Measurements from ENCODE around the gene GPC5.

Gene GPC5

GRCh38 chr13:92054389-92054788 lies 656.0 kb downstream of the GPC5 start:
- DNase-seq: no peak

DNA sequence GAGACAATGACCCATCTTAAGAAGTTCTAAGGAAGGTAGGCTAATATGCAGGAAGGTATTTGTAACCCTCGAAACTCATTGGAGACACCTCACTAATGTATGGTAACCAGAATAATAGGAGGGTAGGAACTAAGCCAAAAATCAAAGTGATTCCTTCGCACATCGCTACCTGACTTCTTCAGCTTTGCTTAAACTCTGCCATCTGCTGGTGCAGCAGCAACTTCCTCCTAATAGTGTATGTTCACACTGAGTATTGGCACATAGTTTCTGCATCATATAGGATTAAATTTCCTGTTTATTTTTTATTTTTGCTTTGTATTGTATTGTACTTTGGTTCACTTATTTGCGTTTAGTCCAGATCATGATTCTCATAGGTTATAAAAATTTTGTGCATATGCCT lies 676.2 kb downstream of the GPC5 start:
- DNase-seq: peak in 1 of 2 experiments; percentile 6

DNA sequence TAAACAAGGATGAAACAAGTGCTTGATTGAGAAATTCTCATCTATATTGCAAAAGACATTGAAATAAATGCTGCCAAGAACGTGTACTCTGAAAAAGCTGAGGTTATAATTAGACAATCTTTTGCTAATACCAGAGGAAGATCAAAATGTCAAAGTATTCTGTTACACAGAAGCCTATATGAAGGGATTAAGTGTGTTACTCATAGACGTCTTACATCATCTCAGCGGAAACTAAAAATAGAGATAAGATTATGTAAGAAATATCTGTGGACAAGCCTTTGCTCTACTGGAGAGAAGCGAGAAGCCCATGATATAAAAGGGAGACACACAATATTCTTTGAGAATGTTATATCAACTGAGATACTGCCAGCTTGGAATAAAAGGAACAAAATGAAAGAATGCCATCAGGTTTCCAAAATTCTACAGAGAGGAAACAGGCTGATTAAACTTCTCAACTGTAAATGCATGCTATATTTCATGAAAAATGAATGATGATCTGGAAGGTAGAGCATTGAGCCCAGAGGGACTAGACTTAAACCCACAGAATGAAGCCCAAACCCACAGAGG lies 699.0 kb downstream of the GPC5 start:
- no peak for DNase-seq

DNA sequence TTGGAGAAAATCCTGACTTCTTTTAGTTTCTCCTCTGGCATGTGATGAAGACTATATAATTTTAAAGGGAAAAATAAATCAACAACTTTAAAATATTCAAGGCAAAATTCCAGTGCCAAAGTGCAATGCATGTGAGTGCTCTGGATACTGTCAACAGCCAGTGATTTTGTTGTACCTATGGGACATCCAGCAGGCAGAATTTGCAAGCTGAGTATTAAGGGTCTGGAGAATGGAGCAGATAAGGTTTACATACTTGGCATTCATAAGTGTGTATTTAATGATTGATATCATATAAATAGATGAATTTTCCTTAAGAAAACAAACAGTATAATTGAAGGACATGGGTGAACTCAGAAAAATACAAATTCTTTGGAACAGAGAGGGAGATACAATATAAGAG lies 703.4 kb downstream of the GPC5 start:
- no peak for DNase-seq

DNA sequence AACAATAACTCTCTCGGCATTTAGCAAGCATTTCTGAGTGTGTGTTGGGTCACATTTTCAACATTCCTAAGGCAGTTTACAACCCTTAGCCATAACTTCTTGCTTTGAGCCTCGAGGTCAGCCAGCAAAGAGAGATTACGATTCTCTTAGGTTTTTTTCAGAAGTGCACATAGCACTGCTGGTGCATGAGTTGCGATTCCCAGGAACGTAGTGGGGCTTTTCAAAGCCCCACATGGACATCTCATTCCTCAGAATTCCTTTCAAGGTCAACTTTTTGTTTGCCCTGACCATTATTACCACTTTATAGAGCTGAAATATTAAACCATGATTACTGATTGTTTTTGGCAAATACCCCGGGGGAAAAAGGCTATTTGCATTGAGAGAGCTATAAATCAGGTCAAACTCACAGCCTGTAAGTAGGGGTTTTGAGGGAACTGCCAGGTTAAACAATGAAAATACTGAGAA lies 705.3 kb downstream of the GPC5 start:
- no peak for DNase-seq

- DNase-seq: no peak
Measured at GRCh38 chr13:92122186-92122853, 723.9 kb downstream of the GPC5 start.

DNA sequence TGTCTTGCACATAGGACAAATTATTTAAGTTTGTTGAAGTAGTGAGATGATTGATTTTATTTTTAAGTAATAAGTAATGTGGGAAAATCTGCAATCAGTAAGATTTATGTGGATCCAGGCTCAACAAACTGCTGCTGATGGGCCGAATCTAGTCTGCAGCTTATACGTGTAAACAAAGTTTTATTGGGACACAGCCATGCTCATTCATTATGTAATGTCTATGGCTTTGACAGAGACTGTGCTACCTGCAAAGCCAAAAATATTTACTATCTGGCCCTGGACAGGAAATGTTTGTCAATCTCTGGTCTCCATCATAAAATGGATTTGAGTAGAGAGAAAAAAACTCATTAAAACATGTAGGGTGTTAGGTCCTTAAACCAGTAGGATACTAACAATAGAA lies 728.0 kb downstream of the GPC5 start:
- no peak for DNase-seq

DNA sequence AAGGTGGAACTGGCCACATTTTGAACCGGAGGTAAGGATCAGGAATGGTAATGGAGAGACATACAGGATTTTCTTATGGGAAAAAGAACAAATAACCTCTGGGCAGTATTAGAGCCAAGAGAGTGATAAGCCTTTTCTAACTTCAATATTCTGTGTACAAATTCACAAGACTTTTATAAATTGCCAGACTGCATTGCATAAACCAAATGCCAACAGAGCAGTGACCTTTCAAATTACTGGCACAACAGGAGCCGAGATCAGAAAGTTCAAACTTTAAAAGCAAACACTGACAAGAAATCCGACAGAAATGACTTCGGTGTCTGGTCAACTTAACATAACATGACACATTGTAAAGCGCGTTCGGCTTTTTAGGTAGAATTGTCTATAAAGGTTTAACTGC lies 737.1 kb downstream of the GPC5 start:
- DNase-seq: no peak

GRCh38 chr13:92136449-92137155 lies 738.2 kb downstream of the GPC5 start:
- DNase-seq: no peak

DNA sequence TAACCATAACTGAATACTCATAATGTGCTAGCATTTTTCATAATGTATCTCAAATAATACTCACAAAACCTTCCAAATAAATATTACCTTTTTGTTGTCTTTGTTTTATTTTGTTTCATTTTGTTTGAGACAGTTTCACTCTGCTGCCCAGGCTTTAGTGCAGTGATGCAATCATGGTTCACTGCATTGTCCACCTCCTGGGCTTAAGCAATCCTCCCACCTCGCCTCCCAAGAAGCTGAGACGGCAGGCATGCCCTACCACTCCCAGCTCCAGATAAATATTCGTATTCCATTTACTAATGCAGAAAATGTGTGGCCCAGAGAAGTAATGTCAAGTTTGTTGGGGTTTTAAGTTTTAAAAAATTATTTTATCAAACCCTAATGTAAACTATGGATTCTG lies 739.1 kb downstream of the GPC5 start:
- DNase-seq: no peak

GRCh38 chr13:92143766-92144165 lies 745.3 kb downstream of the GPC5 start:
- no peak for DNase-seq

DNA sequence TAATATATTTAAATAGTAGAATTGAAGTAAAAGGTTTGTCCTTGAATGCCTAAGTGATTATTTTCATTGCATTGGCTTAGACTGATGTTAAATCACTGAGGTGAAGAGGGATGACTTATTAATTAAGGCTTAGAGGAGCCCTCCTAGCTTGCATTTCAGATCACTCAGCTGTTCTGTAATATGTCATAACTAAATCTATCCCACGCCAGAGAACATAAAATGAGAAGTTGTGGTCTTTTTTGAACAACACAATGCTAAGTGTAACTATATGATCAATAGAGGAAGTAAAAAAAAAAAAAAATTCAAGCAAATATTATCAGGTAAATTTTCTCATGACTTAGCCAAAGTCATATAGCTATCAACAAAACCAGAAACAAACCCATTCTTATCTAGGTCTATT lies 752.2 kb downstream of the GPC5 start:
- no peak for DNase-seq

DNA sequence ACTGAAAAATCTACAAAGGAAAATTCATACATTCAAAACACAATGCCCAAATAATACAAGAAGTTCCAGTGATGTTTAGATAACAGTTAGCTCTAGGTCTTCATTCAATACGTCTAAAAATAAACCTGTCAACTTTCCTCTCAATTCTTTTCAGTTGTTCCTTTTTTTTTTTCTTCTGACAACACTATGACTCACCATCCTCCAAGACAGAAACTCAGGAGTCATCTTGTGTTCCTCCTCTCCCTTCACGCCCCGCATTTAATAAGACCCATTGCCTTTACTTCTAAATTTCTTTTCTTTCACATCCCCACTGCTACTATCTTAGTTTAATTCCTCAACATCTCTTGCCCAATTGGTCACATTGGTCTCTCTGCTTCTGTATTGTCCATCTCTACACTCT lies 759.9 kb downstream of the GPC5 start:
- DNase-seq: peak in 1 of 2 experiments; percentile 3

DNA sequence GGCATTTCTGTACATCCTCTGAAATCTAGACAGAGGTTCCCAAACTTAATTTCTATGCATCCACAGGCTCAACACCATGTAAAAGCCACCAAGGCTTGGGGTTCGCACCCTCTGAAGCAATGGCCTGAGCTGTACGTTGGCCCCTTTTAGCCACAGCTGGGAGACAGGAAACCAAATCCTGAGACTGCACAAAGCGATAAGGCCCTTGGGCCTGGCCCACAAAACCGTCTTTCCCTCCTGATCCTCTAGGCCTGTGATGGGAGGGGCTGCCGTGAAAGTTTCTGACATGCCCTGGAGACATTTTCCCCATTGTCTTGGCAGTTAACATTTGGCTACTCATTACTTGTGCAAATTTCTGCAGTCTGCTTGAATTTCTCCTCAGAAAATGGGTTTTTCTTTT lies 766.4 kb downstream of the GPC5 start:
- no peak for DNase-seq

- DNase-seq: no peak
Measured at GRCh38 chr13:92172191-92172590, 773.8 kb downstream of the GPC5 start.

DNA sequence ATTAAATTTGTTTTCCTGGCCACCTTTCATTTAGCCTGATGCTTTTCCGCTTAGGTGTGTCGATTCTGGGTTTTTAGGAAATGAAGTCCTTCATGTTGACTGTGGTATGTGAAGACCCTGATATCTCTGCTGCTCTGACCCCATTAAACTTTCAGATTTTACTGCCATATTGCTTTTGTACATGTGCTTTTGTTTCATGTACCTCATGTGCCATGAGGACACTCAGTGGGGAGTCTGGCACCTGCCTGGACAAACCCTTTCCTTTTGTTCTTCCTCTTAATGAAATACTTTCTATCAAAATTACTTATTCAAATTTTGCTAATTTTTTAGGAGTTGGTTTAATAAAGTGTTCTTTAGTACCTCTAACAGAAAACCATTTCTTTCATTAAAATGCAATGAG lies 774.8 kb downstream of the GPC5 start:
- DNase-seq: no peak

DNA sequence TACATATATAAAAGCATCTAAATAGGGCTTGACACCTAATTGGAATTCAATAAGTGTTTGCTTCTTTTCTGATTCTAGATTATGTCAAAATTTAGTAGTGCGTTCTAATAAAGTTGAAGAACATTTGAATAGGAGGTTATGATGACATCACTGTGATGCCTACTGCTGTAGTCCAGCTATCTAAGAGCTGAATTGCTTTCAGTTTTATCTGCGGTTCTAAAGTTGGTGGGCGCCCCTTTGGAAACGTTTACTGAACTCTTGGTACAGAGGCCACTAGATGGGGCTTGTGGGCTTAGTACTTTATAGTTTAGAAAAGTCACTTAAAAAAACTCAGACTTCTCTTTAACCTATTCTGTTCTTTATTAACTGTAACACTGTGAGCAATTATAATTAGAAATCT lies 776.9 kb downstream of the GPC5 start:
- peak; percentile 28 to 71 for DNase-seq

- DNase-seq: no peak
Measured at GRCh38 chr13:92177966-92178365, 779.5 kb downstream of the GPC5 start.

DNA sequence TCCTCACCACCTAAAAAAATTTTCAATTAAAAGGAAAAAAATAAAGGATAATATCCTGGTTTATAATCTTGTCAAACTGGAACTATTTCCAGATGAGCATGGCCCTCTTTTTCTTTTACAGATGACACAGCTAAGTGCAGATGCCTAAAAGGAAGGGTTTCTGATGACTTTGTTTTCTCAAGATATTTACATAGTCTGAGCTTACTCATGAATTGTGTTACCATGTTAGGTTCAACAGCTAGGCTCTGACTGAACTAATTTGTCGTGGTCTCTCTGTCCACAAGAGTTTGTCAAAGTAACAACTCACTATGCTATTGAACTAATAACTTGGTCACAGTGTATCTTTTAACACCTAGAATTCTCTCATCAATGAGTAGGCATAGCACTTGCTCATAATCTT lies 780.8 kb downstream of the GPC5 start:
- DNase-seq: no peak

DNA sequence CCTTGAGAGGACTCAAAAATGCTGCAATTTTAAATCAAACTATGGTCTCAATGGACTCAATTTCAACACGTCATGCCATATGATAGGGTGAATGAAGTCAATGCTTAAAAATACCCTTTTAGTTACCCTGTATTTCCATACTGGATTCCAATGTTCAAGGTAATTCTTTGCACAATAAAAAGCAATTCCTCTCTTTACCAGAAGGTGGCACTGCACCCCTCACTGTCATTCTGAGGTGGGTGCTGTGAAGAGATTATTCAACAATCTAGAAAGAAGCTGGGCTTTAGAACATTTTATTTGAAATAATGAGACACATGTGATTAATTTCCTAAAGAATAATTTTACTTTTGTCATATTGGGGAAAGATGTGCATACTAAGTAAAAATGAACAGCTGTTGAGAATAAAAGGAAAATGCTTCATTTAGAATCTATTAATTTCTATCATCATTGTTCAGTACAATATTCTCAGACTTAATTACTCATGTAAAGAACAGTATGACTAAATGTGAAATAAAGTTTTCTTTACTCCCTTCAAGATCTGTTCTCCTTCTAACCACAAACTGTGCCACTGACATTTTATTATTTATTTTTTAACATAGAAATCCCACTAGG lies 789.1 kb downstream of the GPC5 start:
- DNase-seq: peak in 1 of 2 experiments; percentile 36

- DNase-seq: no peak
Measured at GRCh38 chr13:92188574-92188973, 790.2 kb downstream of the GPC5 start.

DNA sequence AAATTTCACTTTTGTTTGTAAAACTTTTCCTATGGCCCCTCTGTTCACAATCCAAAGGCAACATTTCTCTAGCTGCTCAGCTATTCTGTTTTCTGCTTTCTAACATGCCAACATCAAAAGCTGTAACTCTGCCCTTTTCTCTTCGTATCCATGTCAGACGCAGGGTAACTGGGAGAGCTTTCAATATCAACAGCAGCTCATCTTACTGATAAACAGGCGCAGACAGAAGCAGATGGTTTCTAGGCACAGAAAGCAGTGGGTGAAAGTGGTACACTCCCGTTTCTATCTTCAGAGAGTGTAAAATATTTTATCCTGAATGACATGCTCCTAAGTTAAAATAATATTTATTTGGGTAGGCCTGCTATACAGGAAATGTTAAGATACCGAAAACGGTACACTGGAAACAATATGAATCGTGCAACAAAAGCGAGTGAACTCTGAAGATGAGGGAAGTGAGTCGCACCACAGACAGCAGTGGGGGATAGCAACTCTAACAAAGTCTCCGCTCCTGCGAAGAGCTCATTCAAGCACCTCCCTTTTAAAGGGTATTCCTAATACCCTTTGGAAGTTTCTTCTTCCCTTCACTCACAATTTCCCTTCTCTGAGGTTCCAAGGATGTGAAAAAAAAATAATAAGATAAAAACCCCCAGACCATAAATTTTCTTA lies 798.3 kb downstream of the GPC5 start:
- DNase-seq: no peak

DNA sequence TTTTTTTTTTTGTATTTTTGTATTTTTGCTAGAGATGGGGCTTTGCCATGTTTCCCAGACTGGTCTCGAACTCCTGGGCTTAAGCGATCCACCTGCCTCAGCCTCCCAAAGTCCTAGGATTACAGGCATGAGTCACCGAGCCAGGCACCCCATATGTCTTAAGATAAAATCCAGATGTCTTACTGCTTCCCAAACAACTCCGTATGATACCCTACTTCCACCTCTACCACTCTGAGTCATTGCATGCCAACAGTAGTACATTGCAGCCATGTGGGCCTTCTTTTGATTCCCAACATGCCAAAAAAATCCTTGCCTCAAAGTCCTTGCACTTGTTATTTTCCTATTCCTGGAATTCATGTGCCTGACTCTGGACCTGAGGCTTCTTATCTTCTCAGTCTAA lies 799.2 kb downstream of the GPC5 start:
- DNase-seq: no peak

Measured in SW 1271 (cell line).